Measurements from ENCODE around the gene FAU.

DNA sequence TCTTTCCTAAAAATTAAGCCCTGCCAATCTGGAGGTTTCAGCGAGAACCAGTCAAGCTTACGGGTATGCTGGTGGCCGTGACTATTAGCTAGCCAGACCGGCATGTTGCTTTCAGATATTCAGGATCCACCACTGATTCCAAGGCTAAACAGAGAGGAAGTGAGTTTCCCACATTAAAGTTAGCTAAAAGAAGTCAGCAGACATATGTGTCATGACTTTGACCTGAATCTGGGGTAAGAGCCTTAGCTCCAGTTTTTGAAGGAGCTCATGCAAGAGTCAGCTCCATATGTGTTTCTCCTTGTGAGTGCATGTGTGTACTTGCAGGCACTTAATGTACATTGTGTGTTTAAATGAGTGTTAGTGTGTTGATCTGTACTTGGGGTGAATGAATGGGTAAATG is 36.5 kb downstream of the FAU start:
- TF ChIP-seq POLR2AphosphoS2 (conservative IDR thresholded peaks at IDR 0.05; ENCODE audit: low read length) (no peak), CTCF (IDR thresholded peaks at IDR 0.05) (no peak)

All from A549 (cell line).